Measurements from ENCODE around the gene CDK12.

Gene CDK12

DNA sequence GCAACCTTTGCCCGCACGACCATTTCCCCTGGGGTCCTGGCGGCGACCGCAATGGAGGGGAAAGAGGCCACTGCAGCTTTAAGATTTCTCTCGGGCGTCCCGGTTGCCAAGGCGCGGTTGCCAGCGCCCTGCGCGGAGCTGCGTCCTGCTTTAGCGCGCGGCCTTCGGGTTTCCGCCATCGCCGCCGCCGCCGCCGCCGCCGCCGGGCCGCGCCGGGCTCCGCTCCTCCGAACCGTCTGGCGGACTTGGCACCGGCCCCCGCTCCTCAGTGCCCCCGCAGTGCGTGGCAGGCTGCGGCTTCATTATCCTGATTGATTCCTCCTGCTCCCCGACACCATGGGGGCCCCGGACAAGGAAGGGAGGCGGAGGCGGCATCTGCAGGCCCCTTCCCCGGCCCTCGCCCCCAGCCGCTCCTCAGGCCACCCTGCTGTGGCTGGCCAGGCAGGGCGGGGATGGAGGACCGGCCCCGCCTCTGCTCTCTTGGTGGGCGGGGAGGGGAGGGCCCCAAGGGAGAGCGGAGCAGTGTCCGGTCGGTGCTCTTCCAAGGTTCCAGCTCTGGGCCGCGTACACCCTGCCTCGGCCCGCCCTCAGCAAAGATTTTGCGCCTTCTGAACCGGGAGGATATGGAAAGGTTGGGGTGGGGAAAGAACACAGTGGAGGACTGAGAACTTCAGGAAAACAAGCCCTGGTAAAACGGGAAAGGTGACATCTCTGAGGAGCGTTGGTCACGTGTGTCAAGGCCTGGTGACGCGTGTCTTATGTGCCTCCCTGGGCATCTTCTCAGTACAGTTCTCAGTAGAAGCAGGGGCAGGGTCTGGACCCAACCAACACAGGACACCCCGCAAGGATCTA lies 112.4 kb downstream of the CDK12 start:
- FAIRE-seq (no peak), DNase-seq (ENCODE audit: insufficient read length, low spot score) (peak; percentile 60)
- TF ChIP-seq, protein P1, sequence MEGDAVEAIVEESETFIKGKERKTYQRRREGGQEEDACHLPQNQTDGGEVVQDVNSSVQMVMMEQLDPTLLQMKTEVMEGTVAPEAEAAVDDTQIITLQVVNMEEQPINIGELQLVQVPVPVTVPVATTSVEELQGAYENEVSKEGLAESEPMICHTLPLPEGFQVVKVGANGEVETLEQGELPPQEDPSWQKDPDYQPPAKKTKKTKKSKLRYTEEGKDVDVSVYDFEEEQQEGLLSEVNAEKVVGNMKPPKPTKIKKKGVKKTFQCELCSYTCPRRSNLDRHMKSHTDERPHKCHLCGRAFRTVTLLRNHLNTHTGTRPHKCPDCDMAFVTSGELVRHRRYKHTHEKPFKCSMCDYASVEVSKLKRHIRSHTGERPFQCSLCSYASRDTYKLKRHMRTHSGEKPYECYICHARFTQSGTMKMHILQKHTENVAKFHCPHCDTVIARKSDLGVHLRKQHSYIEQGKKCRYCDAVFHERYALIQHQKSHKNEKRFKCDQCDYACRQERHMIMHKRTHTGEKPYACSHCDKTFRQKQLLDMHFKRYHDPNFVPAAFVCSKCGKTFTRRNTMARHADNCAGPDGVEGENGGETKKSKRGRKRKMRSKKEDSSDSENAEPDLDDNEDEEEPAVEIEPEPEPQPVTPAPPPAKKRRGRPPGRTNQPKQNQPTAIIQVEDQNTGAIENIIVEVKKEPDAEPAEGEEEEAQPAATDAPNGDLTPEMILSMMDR (IDR thresholded peaks at IDR 0.05; ENCODE audit: insufficient read depth, missing control alignments), result no peak

DNA sequence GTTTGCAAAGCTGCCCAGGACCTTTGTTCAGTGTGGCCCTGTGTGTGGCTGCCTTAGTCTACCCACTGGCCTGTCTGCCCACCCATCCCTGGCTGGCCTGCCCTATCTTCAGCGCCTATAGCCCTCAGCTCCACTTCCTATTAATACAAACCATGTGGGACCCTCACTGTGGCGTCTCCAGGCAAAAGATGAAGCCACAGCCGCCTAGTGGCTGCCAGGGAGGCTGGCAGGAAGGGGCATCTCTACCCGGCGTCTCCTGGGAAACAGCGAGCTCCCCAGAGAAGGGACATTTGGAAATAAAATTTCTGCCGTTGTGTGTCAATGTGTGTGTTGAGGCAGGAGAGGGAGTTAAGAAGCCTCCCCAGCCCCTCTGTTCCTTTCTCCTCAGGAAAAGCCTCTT lies 114.9 kb downstream of the CDK12 start:
- no peak for FAIRE-seq
- no peak for DNase-seq (ENCODE audit: insufficient read length, low spot score)
- TF ChIP-seq, protein P1 (IDR thresholded peaks at IDR 0.05; ENCODE audit: insufficient read depth, missing control alignments), result peak; percentile 73

DNA sequence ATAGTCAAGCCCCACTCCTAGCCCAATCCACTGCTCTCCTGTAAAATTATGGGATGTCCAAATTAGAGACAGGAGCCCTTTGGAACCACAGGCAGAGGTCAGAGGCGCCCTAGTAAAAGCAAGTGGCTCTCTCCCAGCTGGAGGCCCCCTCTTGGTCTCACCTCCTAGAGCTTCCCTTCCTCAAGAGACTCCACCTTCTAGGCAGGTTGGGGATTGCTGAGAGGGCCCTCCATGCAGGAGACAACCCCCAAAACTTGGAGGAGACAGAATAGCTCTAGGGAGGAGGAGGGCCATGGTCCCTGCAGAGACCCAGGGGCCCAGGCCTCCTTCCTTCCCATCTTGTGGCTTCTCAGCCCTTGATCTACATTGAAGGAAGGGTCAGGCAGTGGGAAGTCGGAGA lies 117.0 kb downstream of the CDK12 start:
- DNase-seq (ENCODE audit: insufficient read length, low spot score), result no peak
- FAIRE-seq, result no peak
- TF ChIP-seq, protein P1 (IDR thresholded peaks at IDR 0.05; ENCODE audit: insufficient read depth, missing control alignments), result no peak

DNA sequence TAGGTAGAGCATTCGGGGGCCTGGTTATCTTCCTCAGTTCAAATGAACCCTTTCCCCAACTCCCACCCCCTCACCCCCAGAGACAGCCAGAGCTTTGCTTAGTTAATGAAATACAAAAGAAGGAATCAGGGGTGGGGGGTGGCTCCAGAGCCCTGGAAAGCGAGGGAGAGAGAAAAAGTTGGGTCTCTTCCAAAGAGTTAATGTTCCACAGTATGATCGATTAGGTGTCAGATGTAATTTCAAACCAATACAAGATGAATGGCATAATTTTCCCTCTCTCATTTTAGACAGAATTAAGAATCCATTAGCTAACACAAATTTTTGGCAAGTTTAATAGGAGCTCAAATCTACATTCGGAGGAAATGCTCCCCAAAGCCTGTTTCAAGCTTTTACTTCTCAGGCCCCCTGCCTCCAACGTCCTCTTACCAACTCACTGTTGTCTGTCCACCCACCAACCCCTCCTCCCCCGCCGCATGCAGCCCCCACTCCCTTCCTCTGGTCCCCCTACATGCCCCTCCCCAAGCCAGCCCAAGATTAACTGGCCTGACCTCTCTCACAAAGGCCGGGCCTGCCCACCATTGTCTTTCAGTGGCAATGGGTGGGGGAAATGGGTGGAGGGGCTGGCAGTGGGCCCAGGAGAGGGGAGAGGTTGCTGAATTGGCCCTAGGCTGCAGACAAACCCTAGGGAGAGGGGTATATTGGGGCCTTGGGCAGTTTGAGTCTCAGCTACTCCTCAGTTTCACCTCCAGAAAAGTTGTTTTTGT lies 118.2 kb downstream of the CDK12 start:
- no peak for FAIRE-seq
- DNase-seq (ENCODE audit: insufficient read length, low spot score), result no peak
- TF ChIP-seq, protein P1 (IDR thresholded peaks at IDR 0.05; ENCODE audit: insufficient read depth, missing control alignments), result no peak

DNA sequence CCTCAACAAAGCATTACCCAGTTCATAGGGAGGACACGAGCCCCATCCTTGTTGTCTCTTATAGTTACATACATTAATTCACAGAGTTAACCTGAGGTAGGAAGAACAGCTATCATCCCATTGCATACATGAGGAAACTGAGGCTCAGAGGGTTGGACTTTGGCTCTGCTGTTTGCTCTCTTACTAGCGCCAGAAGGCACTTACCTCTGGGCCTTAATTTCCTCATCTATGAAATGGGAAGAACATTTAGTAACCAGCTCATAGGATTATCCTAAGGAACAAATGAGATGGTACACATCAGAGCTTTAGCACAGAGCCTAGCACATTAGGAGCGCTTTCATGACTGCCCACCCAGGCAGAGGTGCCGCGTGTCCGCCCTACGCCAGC lies 118.8 kb downstream of the CDK12 start:
- FAIRE-seq, result no peak
- TF ChIP-seq, protein P1 (IDR thresholded peaks at IDR 0.05; ENCODE audit: insufficient read depth, missing control alignments), result no peak
- DNase-seq (ENCODE audit: insufficient read length, low spot score), result no peak

DNA sequence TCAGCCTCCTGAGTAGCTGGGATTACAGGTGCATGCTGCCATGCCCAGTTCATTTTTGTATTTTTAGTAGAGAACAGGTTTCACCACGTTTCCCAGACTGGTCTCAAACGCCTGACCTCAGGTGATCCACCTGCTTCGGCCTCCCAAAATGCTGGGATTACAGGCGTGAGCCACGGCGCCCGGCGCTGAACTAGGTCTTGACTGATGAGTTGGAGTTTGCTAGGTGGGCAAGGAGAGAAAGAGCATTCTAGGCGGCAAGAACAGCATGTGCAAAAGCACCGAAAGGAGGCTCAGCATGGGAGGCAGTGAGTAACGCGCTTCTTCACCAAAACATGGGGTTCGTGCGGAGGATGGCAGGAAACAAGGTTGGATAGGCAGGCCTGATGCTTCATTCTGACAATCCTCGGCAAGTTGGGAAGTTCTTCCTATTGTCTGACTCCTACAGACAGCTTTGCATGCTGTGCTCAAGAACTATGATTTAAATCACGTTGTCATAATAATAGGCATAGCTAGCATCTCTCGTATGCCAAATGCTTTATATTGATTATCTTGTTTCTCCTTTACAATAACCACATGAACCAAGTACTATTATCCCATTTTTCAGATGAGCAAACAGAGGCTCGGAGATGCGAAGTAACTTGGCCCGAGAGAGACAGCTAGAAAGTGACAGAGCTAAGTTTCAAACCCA lies 119.9 kb downstream of the CDK12 start:
- TF ChIP-seq, protein P1 (IDR thresholded peaks at IDR 0.05; ENCODE audit: insufficient read depth, missing control alignments), result no peak
- no peak for DNase-seq (ENCODE audit: insufficient read length, low spot score)
- no peak for FAIRE-seq

Data from D721Med (cell line).